H1 (cell line): Measurements from ENCODE around the gene ZBED4. TPM values are rescaled to one million over a fixed set of nuclear protein-coding genes. Genes with fewer than 3 reads are reported as not detected.

Experiments
- CTCF ChIA-PET: fragments of 300-600 bp; sonication (Branson Sonifier 250); formaldehyde crosslinking; loops from one replicate; lab custom pipeline; 2021; ENCODE audit not compliant: partially characterized antibody; lab: Charles Lee
- POLR2A ChIA-PET: fragments of 300-600 bp; sonication (Branson Sonifier 250); formaldehyde crosslinking; loops from one replicate; lab custom pipeline; 2021; ENCODE audit warnings: inconsistent platforms; ENCODE audit not compliant: partially characterized antibody; lab: Charles Lee
- DNase-seq, 2 experiments: peaks; one replicate each; pipeline versions ENCODE4 v3.0.0 to v3.0.0-alpha.2; 2010 to 2022; ENCODE audit warnings: low spot score in 2 of 2, low read depth in 1 of 2, mixed read lengths in 1 of 2
- FAIRE-seq: peaks from 2 replicates; lab custom pipeline; 2011; peaks lifted over from hg19 to GRCh38; lab: Jason Lieb, UNC
- H2AFZ ChIP-seq: 2 replicates; pipeline ENCODE4 v1.8.1; 2012; ENCODE audit warnings: low read length, inconsistent platforms
- H2AK5ac ChIP-seq: 2 replicates; pipeline ENCODE4 v1.6.1; 2013; ENCODE audit warnings: low read depth, low read length
- H2BK120ac ChIP-seq: replicated peaks from 2 replicates; pipeline ENCODE3; 2013; ENCODE audit warnings: low read depth, low read length, inconsistent platforms
- H2BK12ac ChIP-seq: 2 replicates; pipeline ENCODE4 v1.6.1; 2013; ENCODE audit warnings: low read depth, low read length
- H2BK15ac ChIP-seq: 2 replicates; pipeline ENCODE4 v1.6.1; 2013; ENCODE audit warnings: low read length
- H2BK20ac ChIP-seq: 2 replicates; pipeline ENCODE4 v1.6.1; 2013; ENCODE audit warnings: low read length
- H2BK5ac ChIP-seq: 2 replicates; pipeline ENCODE4 v1.6.1; 2013; ENCODE audit warnings: low read depth, low read length
- H3K14ac ChIP-seq: 2 replicates; pipeline ENCODE4 v1.6.1; 2013; ENCODE audit warnings: inconsistent platforms; ENCODE audit not compliant: insufficient read length
- H3K18ac ChIP-seq: 2 replicates; pipeline ENCODE4 v1.6.1; 2013; ENCODE audit warnings: low read length; ENCODE audit errors: extremely low read depth
- H3K23ac ChIP-seq: 2 replicates; pipeline ENCODE4 v1.6.1; 2013; ENCODE audit warnings: inconsistent platforms; ENCODE audit not compliant: insufficient read length
- H3K23me2 ChIP-seq: 2 replicates; pipeline ENCODE4 v1.6.1; 2013; ENCODE audit warnings: low read depth, low read length
- H3K27ac ChIP-seq: 2 replicates; pipeline ENCODE4 v1.6.1; 2011; ENCODE audit warnings: low read depth, low read length, inconsistent platforms
- H3K27me3 ChIP-seq, 4 experiments: replicated peaks in 1 of 4; 1 replicate in 1 of 4; 2 replicates in 3 of 4; pipeline versions ENCODE4 v1.6.1 to v1.8.1; 2011 to 2013; ENCODE audit warnings: low read length in 3 of 4, mild to moderate bottlenecking in 3 of 4, inconsistent platforms in 2 of 4, mixed read lengths in 2 of 4, moderate library complexity in 1 of 4; ENCODE audit not compliant: control insufficient read depth in 3 of 4, insufficient read depth in 3 of 4; ENCODE audit errors: extremely low read depth in 1 of 4
- H3K36me3 ChIP-seq, 4 experiments: 2 replicates each; pipeline versions ENCODE4 v1.6.1 to v1.8.1; 2011 to 2013; ENCODE audit warnings: mild to moderate bottlenecking in 4 of 4, low read length in 3 of 4, moderate library complexity in 2 of 4, control low read depth in 1 of 4, inconsistent platforms in 1 of 4; ENCODE audit not compliant: insufficient read depth in 4 of 4, control insufficient read depth in 2 of 4
- H3K4ac ChIP-seq: replicated peaks from 2 replicates; pipeline ENCODE3; 2013; ENCODE audit warnings: low read length, low read depth, mixed read lengths, inconsistent platforms; ENCODE audit not compliant: insufficient read length
- H3K4me1 ChIP-seq, 4 experiments: replicated peaks in 1 of 4; 1 replicate in 1 of 4; 2 replicates in 3 of 4; pipeline versions ENCODE4 v1.6.1 to v1.8.1; 2011 to 2013; ENCODE audit warnings: low read length in 3 of 4, inconsistent platforms in 2 of 4, mixed read lengths in 1 of 4; ENCODE audit not compliant: insufficient read depth in 4 of 4, control insufficient read depth in 3 of 4
- H3K4me2 ChIP-seq, 2 experiments: 2 replicates each; pipeline versions ENCODE4 v1.6.1 to v1.8.1; 2011 to 2013; ENCODE audit warnings: low read depth in 2 of 2, low read length in 2 of 2, control low read depth in 1 of 2, inconsistent platforms in 1 of 2, mild to moderate bottlenecking in 1 of 2; ENCODE audit not compliant: insufficient read depth in 1 of 2
- H3K4me3 ChIP-seq, 4 experiments: fragments of 200-600, 300-600 bp in 1 of 4; sonication (generic), shearing (Covaris generic), sonication (Bioruptor Twin) in 1 of 4; 2 replicates each; pipeline versions ENCODE4 v1.5.1 to v1.8.1; 2011 to 2016; ENCODE audit warnings: low read length in 4 of 4, low read depth in 3 of 4, control low read depth in 2 of 4, inconsistent platforms in 2 of 4, mild to moderate bottlenecking in 2 of 4, mixed read lengths in 1 of 4, moderate library complexity in 1 of 4; ENCODE audit not compliant: insufficient read depth in 2 of 4; ENCODE audit errors: extremely low read depth in 1 of 4
- H3K56ac ChIP-seq: replicated peaks from 2 replicates; pipeline ENCODE3; 2013; ENCODE audit warnings: low read depth, mild to moderate bottlenecking, mixed read lengths, low read length, inconsistent platforms; ENCODE audit not compliant: insufficient read length
- H3K79me1 ChIP-seq: 2 replicates; pipeline ENCODE4 v1.6.1; 2013; ENCODE audit warnings: low read depth, low read length, control low read depth
- H3K79me2 ChIP-seq, 2 experiments: 2 replicates each; pipeline versions ENCODE4 v1.6.1 to v1.8.1; 2012 to 2013; ENCODE audit warnings: low read length in 2 of 2, mild to moderate bottlenecking in 2 of 2, inconsistent platforms in 1 of 2; ENCODE audit not compliant: insufficient read depth in 2 of 2, control insufficient read depth in 1 of 2
- H3K9ac ChIP-seq, 4 experiments: replicated peaks in 1 of 4; 1 replicate in 1 of 4; 2 replicates in 3 of 4; pipeline versions ENCODE4 v1.6.1 to v1.8.1; 2011 to 2013; ENCODE audit warnings: low read depth in 3 of 4, low read length in 3 of 4, control low read depth in 2 of 4, mild to moderate bottlenecking in 2 of 4, moderate library complexity in 2 of 4, inconsistent platforms in 1 of 4; ENCODE audit errors: extremely low read depth in 1 of 4
- H3K9me3 ChIP-seq, 2 experiments: 2 replicates each; pipeline versions ENCODE4 v1.6.1 to v1.8.1; 2012 to 2013; ENCODE audit warnings: mild to moderate bottlenecking in 2 of 2, moderate library complexity in 2 of 2, control low read depth in 1 of 2, inconsistent platforms in 1 of 2, low read depth in 1 of 2, low read length in 1 of 2, mixed read lengths in 1 of 2; ENCODE audit not compliant: insufficient read depth in 2 of 2
- H4K20me1 ChIP-seq, 2 experiments: replicated peaks in 1 of 2; 2 replicates each; pipeline versions ENCODE3 to v1.8.1; 2011 to 2013; ENCODE audit warnings: inconsistent platforms in 2 of 2, low read length in 2 of 2, mild to moderate bottlenecking in 1 of 2; ENCODE audit not compliant: insufficient read depth in 2 of 2, control insufficient read depth in 1 of 2
- H4K5ac ChIP-seq: 2 replicates; pipeline ENCODE4 v1.6.1; 2013; ENCODE audit warnings: low read length, low read depth, mixed read lengths, inconsistent platforms; ENCODE audit not compliant: insufficient read length
- H4K8ac ChIP-seq: 2 replicates; pipeline ENCODE4 v1.8.0; 2013; ENCODE audit warnings: mild to moderate bottlenecking, moderate library complexity, low read length, inconsistent platforms; ENCODE audit not compliant: insufficient read depth; ENCODE audit errors: extremely low read depth
- H4K91ac ChIP-seq: replicated peaks from 2 replicates; pipeline ENCODE3; 2013; ENCODE audit warnings: low read length, mixed read lengths, inconsistent platforms; ENCODE audit not compliant: insufficient read length
- BRCA1 ChIP-seq: IDR thresholded peaks from 2 replicates; pipeline ENCODE4 v1.6.1; 2012; ENCODE audit warnings: low read depth, low read length, improper control_type of control experiment
- CREB1 ChIP-seq: IDR thresholded peaks from 2 replicates; pipeline ENCODE4 v1.6.1; 2012; ENCODE audit warnings: inconsistent platforms
- FOSL1 ChIP-seq: IDR thresholded peaks from 2 replicates; pipeline ENCODE4 v1.6.1; 2011; ENCODE audit warnings: mild to moderate bottlenecking, low read depth, low read length, moderate library complexity; ENCODE audit not compliant: insufficient read depth
- GABPA ChIP-seq: IDR thresholded peaks from 2 replicates; pipeline ENCODE4 v1.6.1; 2011; ENCODE audit warnings: mild to moderate bottlenecking, low read length, moderate library complexity, borderline replicate concordance; ENCODE audit not compliant: insufficient read depth
- HDAC6 ChIP-seq: IDR thresholded peaks from one replicate; pipeline ENCODE4 v1.7.1; 2012; ENCODE audit warnings: low read depth, mild to moderate bottlenecking, inconsistent platforms, low read length, moderate library complexity
- POLR2AphosphoS5 ChIP-seq: IDR thresholded peaks from 2 replicates; pipeline ENCODE4 v1.6.1; 2011; ENCODE audit warnings: low read depth, low read length
- RFX5 ChIP-seq: IDR thresholded peaks from 2 replicates; pipeline ENCODE4 v1.6.1; 2011; ENCODE audit warnings: low read depth, low read length, improper control_type of control experiment, borderline replicate concordance
- RXRA ChIP-seq: IDR thresholded peaks from 2 replicates; pipeline ENCODE4 v1.6.1; 2011; ENCODE audit warnings: low read depth, mild to moderate bottlenecking, low read length, moderate library complexity; ENCODE audit not compliant: insufficient read depth
- SIRT6 ChIP-seq: IDR thresholded peaks from one replicate; pipeline ENCODE4 v1.7.1; 2012; ENCODE audit warnings: low read length, inconsistent platforms
- SIX5 ChIP-seq: IDR thresholded peaks from 2 replicates; pipeline ENCODE4 v1.6.1; 2011; ENCODE audit warnings: mild to moderate bottlenecking, low read depth, low read length
- TAF7 ChIP-seq: optimal IDR thresholded peaks from 2 replicates; pipeline ENCODE3; 2011; ENCODE audit warnings: low read depth, mild to moderate bottlenecking, inconsistent platforms, low read length, moderate library complexity, borderline replicate concordance
- YY1 ChIP-seq: IDR thresholded peaks from 2 replicates; pipeline ENCODE4 v1.6.1; 2011; ENCODE audit warnings: low read depth, mild to moderate bottlenecking, low read length
- WGBS, 2 experiments: shearing (Covaris generic) in 1 of 2; methylation state at CpG; one replicate each; pipeline versions ENCODE4 v1.1.6 to v1.1.7; 2013 to 2015; ENCODE audit warnings: low lambda C conversion rate in 2 of 2, mixed read lengths in 2 of 2, inconsistent platforms in 1 of 2, low coverage in 1 of 2, missing lambda C conversion rate in 1 of 2; ENCODE audit not compliant: insufficient replicate concordance in 2 of 2, insufficient coverage in 1 of 2, insufficient read length in 1 of 2; ENCODE audit errors: extremely low coverage in 1 of 2, missing lambda C conversion rate in 1 of 2; 5-methylcytosine and 5-hydroxymethylcytosine counted together
- polyA plus RNA-seq, 7 experiments: library from polyadenylated mRNA; depleted of rRNA in 3 of 7; stranded (reverse) in 5 of 7; unstranded in 2 of 7; fragments of >200 nt in 5 of 7; fragments of 200-250 nt in 2 of 7; gene quantifications; 1 replicate in 5 of 7; 2 replicates in 1 of 7; 4 replicates in 1 of 7; pipeline versions ENCODE4 v1.2.1 to v1.2.3, GENCODE V29; 2011 to 2013; ENCODE audit warnings: missing spikeins in 2 of 7, mixed read lengths in 2 of 7
- total RNA-seq: library from RNA; stranded (reverse); fragmentation: NEBNext Ultra II Directional; extraction: Animal tissue kit (Norgen Biotek cat#: 25700); gene quantifications from 2 replicates; pipeline ENCODE4 v1.2.1, GENCODE V29; 2021

ZBED4 gene
- total and polyA plus RNA-seq, 2 of the 8 experiments (the other 6 are each of a cell fraction or from before 2014, with no cell fraction given) = 11.0 to 28.3 TPM

GRCh38 chr22:49807780-49808708, 45.6 kb upstream of the ZBED4 start:
- ChIA-PET CTCF (interaction anchor here (0.7 kb wide), 1 partner anchor 29 kb away, joined by 3 read pairs; no protein-coding TSS in a partner anchor), POLR2A (no interaction called here)
- Histone ChIP-seq H3K18ac (no peak overlapping the region), H3K36me3 (peaks cover 0 to 8% (median 2%) of the 10 kb centered on the region in 4 experiments; a peak in 3 of 8 replicates), H3K4me1 (no peaks in the 10 kb centered on the region; a peak in 1 of 7 replicates), H3K4ac (no peak overlapping the region), H3K23me2 (no peaks in the 10 kb centered on the region), H3K9me3 (no peaks in the 10 kb centered on the region), H3K14ac (no peak overlapping the region), H3K56ac (no peak overlapping the region), H4K5ac (no peak overlapping the region), H2AFZ (no peak overlapping the region), H3K4me3 (no peak overlapping the region), H2BK120ac (no peak overlapping the region), H4K91ac (no peak overlapping the region), H3K79me1 (peaks cover 20% of the 10 kb centered on the region), H2BK20ac (no peak overlapping the region), H3K79me2 (peaks cover 24 to 99% of the 10 kb centered on the region in 2 experiments), H3K9ac (no peak overlapping the region), H4K20me1 (peaks cover 25 to 37% of the 10 kb centered on the region in 2 experiments), H3K27ac (no peak overlapping the region), H3K27me3 (no peaks in the 10 kb centered on the region), H3K23ac (no peak overlapping the region), H3K4me2 (no peak overlapping the region), H2BK15ac (no peak overlapping the region), H4K8ac (no peak overlapping the region), H2AK5ac (no peak overlapping the region), H2BK5ac (no peak overlapping the region; the same call in 1 of the 2 replicates), H2BK12ac (no peak overlapping the region)
- FAIRE-seq = no peak
- no peak for DNase-seq
- 94% methylated on average over 14 of the region's 14 CpGs; no CpG with 5 or more reads in 1 of the 2 experiments for WGBS, 2 experiments
- no peak for TF ChIP-seq POLR2AphosphoS5
- no peak for TF ChIP-seq RFX5
- TF ChIP-seq SIX5 = no peak
- no peak for TF ChIP-seq YY1
- TF ChIP-seq FOSL1 = no peak
- TF ChIP-seq BRCA1 = no peak
- TF ChIP-seq HDAC6 = no peak
- TF ChIP-seq SIRT6 = no peak
- no peak for TF ChIP-seq GABPA
- no peak for TF ChIP-seq TAF7
- no peak for TF ChIP-seq RXRA
- no peak for TF ChIP-seq CREB1
